M059J (cell line): Measurements from ENCODE around the gene SLC15A3. TPM values are rescaled to one million over a fixed set of nuclear protein-coding genes. Genes with fewer than 3 reads are reported as not detected.
A peak's percentile ranks its signal among the peaks of the same experiment; 100 is the strongest.

ENCODE experiments used
- DNase-seq: peaks from one replicate; pipeline ENCODE4 v3.0.0-alpha.2; 2012; ENCODE audit warnings: low read depth
- total RNA-seq: library from RNA; depleted of rRNA; stranded (reverse); fragments of >200 nt; shearing (Covaris generic); gene quantifications from 2 replicates; pipeline ENCODE4 v1.2.3, GENCODE V29; 2014

Gene SLC15A3
- total RNA-seq, 1 experiment from 2014 or later: 23.3 TPM

- DNase-seq: no peak
Measured at GRCh38 chr11:60930394-60930793, 21.6 kb downstream of the SLC15A3 start.

GRCh38 chr11:60929764-60930163, 22.2 kb downstream of the SLC15A3 start:
- DNase-seq: no peak

DNA sequence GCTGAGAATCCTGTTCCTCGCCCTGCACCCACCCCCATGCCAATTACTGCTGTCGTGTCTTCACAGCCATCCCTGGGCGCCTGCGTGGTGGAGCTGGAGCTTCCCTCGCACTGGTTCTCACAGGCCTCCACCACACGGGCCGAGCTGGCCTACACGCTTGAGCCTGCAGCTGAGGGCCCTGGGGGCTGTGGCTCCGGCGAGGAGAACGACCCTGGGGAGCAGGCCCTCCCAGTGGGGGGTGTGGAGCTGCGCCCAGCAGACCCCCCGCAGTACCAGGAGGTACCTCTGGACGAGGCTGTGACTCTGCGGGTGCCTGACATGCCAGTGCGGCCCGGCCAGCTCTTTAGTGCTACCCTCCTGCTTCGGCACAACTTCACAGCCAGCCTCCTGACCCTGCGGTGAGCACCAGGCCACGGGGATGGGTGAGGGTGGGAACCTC, 23.4 kb downstream of the SLC15A3 start:
- DNase-seq: no peak

DNA sequence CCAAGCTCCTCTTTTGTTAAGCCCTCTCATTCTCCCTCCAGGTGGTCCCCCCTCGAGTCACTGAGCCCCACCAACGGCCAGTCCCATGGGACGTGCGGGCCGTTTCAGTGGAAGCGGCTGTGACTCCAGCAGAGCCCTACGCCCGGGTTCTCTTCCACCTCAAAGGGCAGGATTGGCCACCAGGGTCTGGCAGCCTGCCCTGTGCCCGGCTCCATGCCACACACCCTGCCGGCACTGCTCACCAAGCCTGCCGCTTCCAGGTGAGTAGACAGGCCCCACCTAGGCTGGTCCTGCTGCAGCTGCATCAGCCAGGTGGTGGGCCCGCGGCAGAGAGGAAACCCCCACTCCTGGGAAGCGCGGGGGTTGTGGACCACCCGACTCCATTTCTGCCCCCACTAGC, 24.4 kb downstream of the SLC15A3 start:
- DNase-seq: no peak

GRCh38 chr11:60927061-60927592, 24.8 kb downstream of the SLC15A3 start:
- DNase-seq: no peak

DNA sequence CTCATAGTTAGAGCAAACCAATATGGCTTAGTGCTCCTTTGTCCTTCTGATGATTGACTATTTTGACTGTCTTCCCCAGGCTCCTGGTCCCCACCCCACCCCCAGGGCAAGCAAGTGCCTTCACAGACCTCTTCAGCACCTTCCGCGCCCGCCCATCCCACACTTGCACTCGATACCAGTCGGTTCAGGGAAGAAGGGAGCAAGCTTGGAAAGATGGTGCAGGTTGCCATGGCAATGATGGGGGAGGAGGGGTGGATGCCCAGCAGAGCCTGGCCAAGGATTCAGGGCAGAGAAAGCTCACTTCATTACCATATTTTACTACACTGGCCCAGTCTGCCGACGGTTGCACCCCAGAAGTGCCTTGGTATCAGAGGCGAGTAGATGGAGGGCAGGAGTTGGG, 25.5 kb downstream of the SLC15A3 start:
- no peak for DNase-seq

DNA sequence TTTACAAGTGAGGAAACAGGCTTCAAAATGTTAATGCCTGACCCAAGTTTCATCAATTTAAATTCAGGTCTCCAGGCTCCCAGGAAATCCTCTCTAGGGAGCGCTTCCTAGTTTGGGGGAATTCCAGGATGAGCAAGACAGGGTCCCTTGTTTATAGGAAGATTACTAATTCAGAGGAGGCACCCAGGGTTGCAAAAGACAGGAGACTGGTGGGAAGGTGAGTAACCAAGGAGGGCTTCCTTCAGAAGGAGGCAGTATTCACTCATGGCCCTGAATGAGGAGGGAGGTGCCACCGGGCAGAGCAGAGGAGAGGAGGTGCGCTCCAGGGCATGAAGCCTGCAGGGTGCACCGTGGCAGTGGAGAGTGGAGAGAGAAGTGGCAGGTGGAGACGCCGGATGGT, 26.1 kb downstream of the SLC15A3 start:
- DNase-seq: peak; percentile 71

DNA sequence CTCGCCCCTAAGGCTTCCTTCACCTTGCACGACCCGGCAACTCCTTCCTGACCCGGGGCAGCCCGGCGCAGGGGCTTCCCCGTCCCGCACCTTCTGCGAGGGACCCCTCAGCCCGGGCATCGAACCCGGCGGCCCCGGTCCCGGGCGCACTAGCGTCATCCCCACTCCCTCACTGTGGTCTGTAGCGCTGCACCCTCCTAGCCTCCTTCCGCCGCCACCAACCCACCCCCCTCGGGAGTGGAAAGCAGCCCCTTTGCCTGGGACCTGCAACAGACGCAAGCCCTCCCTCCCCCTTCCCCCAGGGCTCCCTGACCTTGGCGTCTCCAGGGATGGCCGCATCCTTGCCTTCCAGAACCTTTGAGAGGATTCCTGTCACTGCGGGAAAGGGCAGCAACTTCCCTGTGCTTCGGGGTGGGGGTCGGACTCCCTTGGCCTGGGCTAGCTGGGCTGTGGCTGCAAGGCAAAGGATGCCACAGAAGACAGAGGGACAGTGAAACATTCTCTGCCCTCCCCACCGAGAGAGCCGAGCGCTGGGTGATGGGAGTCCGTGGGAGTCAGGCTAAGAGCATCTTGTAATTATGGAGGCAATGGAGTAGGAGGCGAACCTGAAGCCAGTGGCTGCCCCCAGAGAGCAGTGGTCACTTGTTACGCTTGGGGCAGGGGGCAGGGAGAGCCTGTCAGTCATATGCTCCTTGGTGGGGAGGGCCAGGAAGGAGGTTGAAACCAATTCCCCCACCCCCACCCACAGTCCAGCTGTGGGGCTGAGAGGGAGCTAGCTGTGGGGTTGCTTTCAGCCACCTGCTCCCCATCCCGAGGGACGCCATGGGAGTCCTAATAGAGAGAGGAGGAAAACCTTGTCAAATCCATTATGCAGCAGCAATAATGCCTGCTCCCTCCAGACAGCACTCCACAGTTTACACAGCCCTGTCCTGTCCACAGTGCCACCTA, 26.8 kb downstream of the SLC15A3 start:
- DNase-seq: no peak

GRCh38 chr11:60924110-60924905, 27.7 kb downstream of the SLC15A3 start, which contains the start of gene TMEM132A:
Gene TMEM132A (plus strand): TSS chr11:60924460. CDS start chr11:60924634, 174 bp downstream.
- peak; percentile 65 for DNase-seq

DNA sequence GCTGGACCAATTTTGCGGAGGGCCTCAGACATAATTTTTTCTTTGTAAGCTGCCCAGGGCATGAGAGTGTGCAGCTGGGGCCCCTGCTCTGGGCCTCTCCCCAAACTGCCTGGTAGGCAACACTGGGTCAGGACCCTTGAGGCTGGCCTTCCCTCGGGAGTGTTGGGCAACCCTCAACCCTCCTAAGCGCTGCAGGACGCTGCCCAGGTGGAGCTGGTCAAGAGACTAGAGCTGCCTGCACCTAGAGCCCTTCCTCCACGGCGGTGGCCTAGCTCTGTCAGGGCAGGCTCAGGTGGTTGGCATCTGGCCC, 28.2 kb downstream of the SLC15A3 start:
- no peak for DNase-seq

- DNase-seq: no peak
Measured at GRCh38 chr11:60923326-60923725, 28.6 kb downstream of the SLC15A3 start.

GRCh38 chr11:60922906-60923305, 29.1 kb downstream of the SLC15A3 start:
- DNase-seq: no peak

GRCh38 chr11:60921777-60922335, 30.1 kb downstream of the SLC15A3 start:
- no peak for DNase-seq

DNA sequence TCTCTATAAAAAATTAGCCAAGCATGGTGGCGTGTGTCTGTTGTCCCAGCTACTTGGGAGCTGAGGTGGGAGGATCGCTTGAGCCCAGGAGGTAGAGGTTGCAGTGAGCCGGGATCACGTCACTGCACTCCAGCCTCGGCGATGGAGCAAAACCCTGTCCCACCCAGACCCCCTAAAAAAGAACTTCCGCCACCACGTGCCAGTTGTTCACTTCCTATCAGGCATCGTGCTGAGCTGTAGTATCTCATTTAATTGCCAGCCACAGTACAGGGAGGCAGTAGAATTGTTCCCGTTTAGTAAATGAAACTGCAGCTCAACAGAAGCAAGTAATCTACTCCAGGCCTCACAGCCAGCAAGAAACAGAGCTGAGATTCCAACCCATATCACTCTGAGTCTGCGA, 30.7 kb downstream of the SLC15A3 start:
- DNase-seq: no peak

- no peak for DNase-seq
Measured at GRCh38 chr11:60919956-60920355, 32.0 kb downstream of the SLC15A3 start.

- DNase-seq: no peak
Measured at GRCh38 chr11:60919320-60919719, 32.7 kb downstream of the SLC15A3 start.

GRCh38 chr11:60918939-60919265, 33.1 kb downstream of the SLC15A3 start:
- DNase-seq: peak; percentile 57

GRCh38 chr11:60918251-60918938, 33.6 kb downstream of the SLC15A3 start:
- no peak for DNase-seq

- DNase-seq: no peak
Measured at GRCh38 chr11:60917267-60917666, 34.7 kb downstream of the SLC15A3 start.

GRCh38 chr11:60916669-60917206, 35.2 kb downstream of the SLC15A3 start:
- DNase-seq: no peak

- peak; percentile 84 for DNase-seq
Measured at GRCh38 chr11:60915248-60915914, 36.6 kb downstream of the SLC15A3 start.
